H1 (cell line): ENCODE measurements around the gene NLRX1. TPM values are rescaled to one million over a fixed set of nuclear protein-coding genes. Genes with fewer than 3 reads are reported as not detected.

Experiments used
- CTCF ChIA-PET: fragments of 300-600 bp; sonication (Branson Sonifier 250); formaldehyde crosslinking; loops from one replicate; lab custom pipeline; 2021; ENCODE audit not compliant: partially characterized antibody; lab: Charles Lee
- POLR2A ChIA-PET: fragments of 300-600 bp; sonication (Branson Sonifier 250); formaldehyde crosslinking; loops from one replicate; lab custom pipeline; 2021; ENCODE audit warnings: inconsistent platforms; ENCODE audit not compliant: partially characterized antibody; lab: Charles Lee
- DNase-seq, 2 experiments: peaks; one replicate each; pipeline versions ENCODE4 v3.0.0 to v3.0.0-alpha.2; 2010 to 2022; ENCODE audit warnings: low spot score in 2 of 2, low read depth in 1 of 2, mixed read lengths in 1 of 2
- FAIRE-seq: peaks from 2 replicates; lab custom pipeline; 2011; peaks lifted over from hg19 to GRCh38; lab: Jason Lieb, UNC
- H2AFZ ChIP-seq: 2 replicates; pipeline ENCODE4 v1.8.1; 2012; ENCODE audit warnings: low read length, inconsistent platforms
- H2AK5ac ChIP-seq: 2 replicates; pipeline ENCODE4 v1.6.1; 2013; ENCODE audit warnings: low read depth, low read length
- H2BK120ac ChIP-seq: replicated peaks from 2 replicates; pipeline ENCODE3; 2013; ENCODE audit warnings: low read depth, low read length, inconsistent platforms
- H2BK12ac ChIP-seq: 2 replicates; pipeline ENCODE4 v1.6.1; 2013; ENCODE audit warnings: low read depth, low read length
- H2BK15ac ChIP-seq: 2 replicates; pipeline ENCODE4 v1.6.1; 2013; ENCODE audit warnings: low read length
- H2BK20ac ChIP-seq: 2 replicates; pipeline ENCODE4 v1.6.1; 2013; ENCODE audit warnings: low read length
- H2BK5ac ChIP-seq: 2 replicates; pipeline ENCODE4 v1.6.1; 2013; ENCODE audit warnings: low read depth, low read length
- H3K14ac ChIP-seq: 2 replicates; pipeline ENCODE4 v1.6.1; 2013; ENCODE audit warnings: inconsistent platforms; ENCODE audit not compliant: insufficient read length
- H3K18ac ChIP-seq: 2 replicates; pipeline ENCODE4 v1.6.1; 2013; ENCODE audit warnings: low read length; ENCODE audit errors: extremely low read depth
- H3K23ac ChIP-seq: 2 replicates; pipeline ENCODE4 v1.6.1; 2013; ENCODE audit warnings: inconsistent platforms; ENCODE audit not compliant: insufficient read length
- H3K23me2 ChIP-seq: 2 replicates; pipeline ENCODE4 v1.6.1; 2013; ENCODE audit warnings: low read depth, low read length
- H3K27ac ChIP-seq: 2 replicates; pipeline ENCODE4 v1.6.1; 2011; ENCODE audit warnings: low read depth, low read length, inconsistent platforms
- H3K27me3 ChIP-seq, 4 experiments: replicated peaks in 1 of 4; 1 replicate in 1 of 4; 2 replicates in 3 of 4; pipeline versions ENCODE4 v1.6.1 to v1.8.1; 2011 to 2013; ENCODE audit warnings: low read length in 3 of 4, mild to moderate bottlenecking in 3 of 4, inconsistent platforms in 2 of 4, mixed read lengths in 2 of 4, moderate library complexity in 1 of 4; ENCODE audit not compliant: control insufficient read depth in 3 of 4, insufficient read depth in 3 of 4; ENCODE audit errors: extremely low read depth in 1 of 4
- H3K36me3 ChIP-seq, 4 experiments: 2 replicates each; pipeline versions ENCODE4 v1.6.1 to v1.8.1; 2011 to 2013; ENCODE audit warnings: mild to moderate bottlenecking in 4 of 4, low read length in 3 of 4, moderate library complexity in 2 of 4, control low read depth in 1 of 4, inconsistent platforms in 1 of 4; ENCODE audit not compliant: insufficient read depth in 4 of 4, control insufficient read depth in 2 of 4
- H3K4ac ChIP-seq: replicated peaks from 2 replicates; pipeline ENCODE3; 2013; ENCODE audit warnings: low read length, low read depth, mixed read lengths, inconsistent platforms; ENCODE audit not compliant: insufficient read length
- H3K4me1 ChIP-seq, 4 experiments: replicated peaks in 1 of 4; 1 replicate in 1 of 4; 2 replicates in 3 of 4; pipeline versions ENCODE4 v1.6.1 to v1.8.1; 2011 to 2013; ENCODE audit warnings: low read length in 3 of 4, inconsistent platforms in 2 of 4, mixed read lengths in 1 of 4; ENCODE audit not compliant: insufficient read depth in 4 of 4, control insufficient read depth in 3 of 4
- H3K4me2 ChIP-seq, 2 experiments: 2 replicates each; pipeline versions ENCODE4 v1.6.1 to v1.8.1; 2011 to 2013; ENCODE audit warnings: low read depth in 2 of 2, low read length in 2 of 2, control low read depth in 1 of 2, inconsistent platforms in 1 of 2, mild to moderate bottlenecking in 1 of 2; ENCODE audit not compliant: insufficient read depth in 1 of 2
- H3K4me3 ChIP-seq, 4 experiments: fragments of 200-600, 300-600 bp in 1 of 4; sonication (generic), shearing (Covaris generic), sonication (Bioruptor Twin) in 1 of 4; 2 replicates each; pipeline versions ENCODE4 v1.5.1 to v1.8.1; 2011 to 2016; ENCODE audit warnings: low read length in 4 of 4, low read depth in 3 of 4, control low read depth in 2 of 4, inconsistent platforms in 2 of 4, mild to moderate bottlenecking in 2 of 4, mixed read lengths in 1 of 4, moderate library complexity in 1 of 4; ENCODE audit not compliant: insufficient read depth in 2 of 4; ENCODE audit errors: extremely low read depth in 1 of 4
- H3K56ac ChIP-seq: replicated peaks from 2 replicates; pipeline ENCODE3; 2013; ENCODE audit warnings: low read depth, mild to moderate bottlenecking, mixed read lengths, low read length, inconsistent platforms; ENCODE audit not compliant: insufficient read length
- H3K79me1 ChIP-seq: 2 replicates; pipeline ENCODE4 v1.6.1; 2013; ENCODE audit warnings: low read depth, low read length, control low read depth
- H3K79me2 ChIP-seq, 2 experiments: 2 replicates each; pipeline versions ENCODE4 v1.6.1 to v1.8.1; 2012 to 2013; ENCODE audit warnings: low read length in 2 of 2, mild to moderate bottlenecking in 2 of 2, inconsistent platforms in 1 of 2; ENCODE audit not compliant: insufficient read depth in 2 of 2, control insufficient read depth in 1 of 2
- H3K9ac ChIP-seq, 4 experiments: replicated peaks in 1 of 4; 1 replicate in 1 of 4; 2 replicates in 3 of 4; pipeline versions ENCODE4 v1.6.1 to v1.8.1; 2011 to 2013; ENCODE audit warnings: low read depth in 3 of 4, low read length in 3 of 4, control low read depth in 2 of 4, mild to moderate bottlenecking in 2 of 4, moderate library complexity in 2 of 4, inconsistent platforms in 1 of 4; ENCODE audit errors: extremely low read depth in 1 of 4
- H3K9me3 ChIP-seq, 2 experiments: 2 replicates each; pipeline versions ENCODE4 v1.6.1 to v1.8.1; 2012 to 2013; ENCODE audit warnings: mild to moderate bottlenecking in 2 of 2, moderate library complexity in 2 of 2, control low read depth in 1 of 2, inconsistent platforms in 1 of 2, low read depth in 1 of 2, low read length in 1 of 2, mixed read lengths in 1 of 2; ENCODE audit not compliant: insufficient read depth in 2 of 2
- H4K20me1 ChIP-seq, 2 experiments: replicated peaks in 1 of 2; 2 replicates each; pipeline versions ENCODE3 to v1.8.1; 2011 to 2013; ENCODE audit warnings: inconsistent platforms in 2 of 2, low read length in 2 of 2, mild to moderate bottlenecking in 1 of 2; ENCODE audit not compliant: insufficient read depth in 2 of 2, control insufficient read depth in 1 of 2
- H4K5ac ChIP-seq: 2 replicates; pipeline ENCODE4 v1.6.1; 2013; ENCODE audit warnings: low read length, low read depth, mixed read lengths, inconsistent platforms; ENCODE audit not compliant: insufficient read length
- H4K8ac ChIP-seq: 2 replicates; pipeline ENCODE4 v1.8.0; 2013; ENCODE audit warnings: mild to moderate bottlenecking, moderate library complexity, low read length, inconsistent platforms; ENCODE audit not compliant: insufficient read depth; ENCODE audit errors: extremely low read depth
- H4K91ac ChIP-seq: replicated peaks from 2 replicates; pipeline ENCODE3; 2013; ENCODE audit warnings: low read length, mixed read lengths, inconsistent platforms; ENCODE audit not compliant: insufficient read length
- ATF3 ChIP-seq: IDR thresholded peaks from 2 replicates; pipeline ENCODE4 v1.6.1; 2011; ENCODE audit warnings: low read depth, mild to moderate bottlenecking, low read length; ENCODE audit not compliant: insufficient read depth
- CHD2 ChIP-seq: IDR thresholded peaks from 2 replicates; pipeline ENCODE4 v1.6.1; 2012; ENCODE audit warnings: low read length, improper control_type of control experiment
- KDM4A ChIP-seq: IDR thresholded peaks from one replicate; pipeline ENCODE4 v1.7.1; 2012; ENCODE audit warnings: low read depth, mild to moderate bottlenecking, moderate library complexity, low read length, inconsistent platforms; ENCODE audit not compliant: severe bottlenecking
- RFX5 ChIP-seq: IDR thresholded peaks from 2 replicates; pipeline ENCODE4 v1.6.1; 2011; ENCODE audit warnings: low read depth, low read length, improper control_type of control experiment, borderline replicate concordance
- TBP ChIP-seq: IDR thresholded peaks from 2 replicates; pipeline ENCODE4 v1.6.1; 2011; ENCODE audit warnings: low read depth, low read length, improper control_type of control experiment
- WGBS, 2 experiments: shearing (Covaris generic) in 1 of 2; methylation state at CpG; one replicate each; pipeline versions ENCODE4 v1.1.6 to v1.1.7; 2013 to 2015; ENCODE audit warnings: low lambda C conversion rate in 2 of 2, mixed read lengths in 2 of 2, inconsistent platforms in 1 of 2, low coverage in 1 of 2, missing lambda C conversion rate in 1 of 2; ENCODE audit not compliant: insufficient replicate concordance in 2 of 2, insufficient coverage in 1 of 2, insufficient read length in 1 of 2; ENCODE audit errors: extremely low coverage in 1 of 2, missing lambda C conversion rate in 1 of 2; 5-methylcytosine and 5-hydroxymethylcytosine counted together
- polyA plus RNA-seq, 7 experiments: library from polyadenylated mRNA; depleted of rRNA in 3 of 7; stranded (reverse) in 5 of 7; unstranded in 2 of 7; fragments of >200 nt in 5 of 7; fragments of 200-250 nt in 2 of 7; gene quantifications; 1 replicate in 5 of 7; 2 replicates in 1 of 7; 4 replicates in 1 of 7; pipeline versions ENCODE4 v1.2.1 to v1.2.3, GENCODE V29; 2011 to 2013; ENCODE audit warnings: missing spikeins in 2 of 7, mixed read lengths in 2 of 7
- total RNA-seq: library from RNA; stranded (reverse); fragmentation: NEBNext Ultra II Directional; extraction: Animal tissue kit (Norgen Biotek cat#: 25700); gene quantifications from 2 replicates; pipeline ENCODE4 v1.2.1, GENCODE V29; 2021

NLRX1 gene
- total and polyA plus RNA-seq, 2 of the 8 experiments (the other 6 are each of a cell fraction or from before 2014, with no cell fraction given): 13.2 to 18.6 TPM

- TF ChIP-seq RFX5 (no peak), ATF3 (no peak), KDM4A (no peak), TBP (no peak), CHD2 (no peak)
Observed at GRCh38 chr11:119179342-119179741, 10.8 kb downstream of the NLRX1 start.

More at GRCh38 chr11:119179342-119179741, 10.8 kb downstream of the NLRX1 start:
- Histone ChIP-seq H3K18ac (no peak overlapping the region), H3K27me3 (no peaks in the 10 kb centered on the region), H4K5ac (no peak overlapping the region), H3K79me1 (no peaks in the 10 kb centered on the region), H3K56ac (no peak overlapping the region), H3K4me2 (no peak overlapping the region), H2BK15ac (no peak overlapping the region), H3K27ac (no peak overlapping the region), H3K4me1 (no peaks in the 10 kb centered on the region), H3K14ac (no peak overlapping the region), H2BK5ac (no peak overlapping the region), H3K23me2 (no peaks in the 10 kb centered on the region), H4K20me1 (peaks cover 0 to 6% of the 10 kb centered on the region in 2 experiments), H3K9me3 (no peaks in the 10 kb centered on the region), H2AK5ac (no peak overlapping the region), H4K91ac (no peak overlapping the region), H3K79me2 (no peaks in the 10 kb centered on the region), H2BK20ac (no peak overlapping the region), H3K9ac (no peak overlapping the region), H3K23ac (no peak overlapping the region), H2BK120ac (no peak overlapping the region), H3K4me3 (no peak overlapping the region), H3K36me3 (peaks cover 0 to 3% (median 0%) of the 10 kb centered on the region in 4 experiments; a peak in 2 of 8 replicates), H3K4ac (no peak overlapping the region), H4K8ac (no peak overlapping the region), H2BK12ac (no peak overlapping the region), H2AFZ (no peak overlapping the region)
- WGBS, 2 experiments: 92% methylated on average over 6 of the region's 6 CpGs; no CpG with 5 or more reads in 1 of the 2 experiments
- DNase-seq: no peak
- ChIA-PET POLR2A (interaction anchor here (1.0 to 1.6 kb wide), 2 partner anchors 11 to 136 kb away, joined by 3 to 4 read pairs; partner anchors contain the start of gene NLRX1), CTCF (interaction anchor here (0.7 to 24.3 kb wide), 8 partner anchors 10 to 145 kb away, joined by 3 to 389 read pairs (median 4); partner anchors contain the start of gene ABCG4)
- FAIRE-seq: no peak
